NCI-H187 treated with DMSO at 0.1 percent for 48 hours (cell line): ENCODE measurements around the gene IER5.

Experiments
- DNase-seq: peaks from one replicate; lab custom pipeline; 2025; lab: John Stamatoyannopoulos, UW

The IER5 gene

GRCh38 chr1:181077576-181078242 is 10.8 kb upstream of the IER5 start:
- no peak for DNase-seq

GRCh38 chr1:181079382-181079781 is 9.1 kb upstream of the IER5 start:
- DNase-seq = no peak

GRCh38 chr1:181079920-181080319 is 8.6 kb upstream of the IER5 start:
- DNase-seq = no peak

- no peak for DNase-seq
These were observed 7.9 kb upstream of the IER5 start for GRCh38 chr1:181080556-181080955.

- DNase-seq = no peak
These were observed 7.1 kb upstream of the IER5 start for GRCh38 chr1:181081395-181081794.

GRCh38 chr1:181083842-181084605 is 4.5 kb upstream of the IER5 start:
- no peak for DNase-seq

GRCh38 chr1:181084606-181084969 is 3.9 kb upstream of the IER5 start:
- no peak for DNase-seq

- DNase-seq = no peak
These were observed 2.4 kb upstream of the IER5 start for GRCh38 chr1:181086091-181086490.

GRCh38 chr1:181086926-181087325 is 1.6 kb upstream of the IER5 start:
- DNase-seq = no peak

- no peak for DNase-seq
These were observed 1.0 kb upstream of the IER5 start for GRCh38 chr1:181087400-181087901.

- DNase-seq = no peak
These were observed 646 bp downstream of the IER5 start for GRCh38 chr1:181089017-181089675.

- no peak for DNase-seq
These were observed 1.4 kb downstream of the IER5 start for GRCh38 chr1:181089676-181090544.

GRCh38 chr1:181090641-181091126 is 2.2 kb downstream of the IER5 start:
- no peak for DNase-seq

- no peak for DNase-seq
These were observed 3.0 kb downstream of the IER5 start for GRCh38 chr1:181091309-181092040.

GRCh38 chr1:181092056-181092455 is 3.6 kb downstream of the IER5 start:
- no peak for DNase-seq

GRCh38 chr1:181092883-181093458 is 4.5 kb downstream of the IER5 start:
- no peak for DNase-seq

GRCh38 chr1:181094416-181095212 is 6.1 kb downstream of the IER5 start:
- DNase-seq = no peak

- no peak for DNase-seq
These were observed 6.8 kb downstream of the IER5 start for GRCh38 chr1:181095260-181095659.

GRCh38 chr1:181095763-181096184 is 7.3 kb downstream of the IER5 start:
- peak; percentile 54 for DNase-seq

- DNase-seq = no peak
These were observed 8.7 kb downstream of the IER5 start for GRCh38 chr1:181097242-181097641.
